Kasumi-1 (cell line): ENCODE results near the gene MAF.
A peak's percentile ranks its signal among the peaks of the same experiment; 100 is the strongest.

Experiments
- DNase-seq, 2 experiments: peaks; one replicate each; lab custom pipeline; 2025; lab: John Stamatoyannopoulos, UW

MAF gene

DNA sequence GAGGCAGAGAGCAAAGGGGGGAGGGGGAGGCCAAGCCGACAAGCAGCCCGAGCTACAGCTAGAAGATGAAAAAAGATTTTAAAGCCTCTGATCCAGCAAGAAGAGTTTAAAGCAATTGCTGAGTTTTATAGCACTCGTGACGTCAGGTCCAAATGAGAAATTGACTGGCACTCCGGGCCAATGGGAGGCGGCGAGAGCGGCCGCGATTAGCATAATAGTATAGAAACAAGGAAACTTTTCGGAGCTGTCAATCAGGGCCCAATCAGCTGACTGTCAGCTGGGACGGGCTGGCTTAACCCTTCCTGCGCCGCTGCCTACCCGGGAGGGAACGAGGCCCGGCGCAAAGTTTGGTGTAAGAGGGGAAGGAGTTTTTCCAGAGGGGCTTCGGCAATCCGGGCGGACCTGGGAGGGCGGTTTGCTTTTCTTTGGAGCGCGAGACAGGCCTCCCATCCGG lies at the start of gene MAF:
MAF (minus strand) TSS at position 100 of the 454 bp plus-strand sequence. CDS start 835 bp downstream, outside the sequence.
- DNase-seq = peak; percentile 60 to 69

DNA sequence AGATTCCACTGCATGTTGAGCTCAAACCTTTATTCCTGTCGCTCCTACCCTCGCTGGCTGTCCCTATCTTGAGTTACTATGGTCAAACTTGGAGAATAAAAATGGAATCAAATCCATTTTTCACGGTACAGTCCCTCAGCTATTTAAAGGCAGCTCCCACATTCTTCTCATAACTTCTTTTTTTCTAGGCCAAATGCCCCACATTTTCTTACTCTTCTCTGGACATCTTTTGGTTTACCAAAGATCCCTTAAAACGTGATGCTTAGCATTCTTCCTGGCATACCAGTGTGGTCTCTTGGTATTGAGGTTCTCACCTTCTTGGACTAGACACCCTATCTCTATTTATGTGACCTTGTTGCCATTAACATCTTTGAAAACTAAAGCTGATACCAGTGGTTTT lies 48.3 kb upstream of the MAF start:
- no peak for DNase-seq

DNA sequence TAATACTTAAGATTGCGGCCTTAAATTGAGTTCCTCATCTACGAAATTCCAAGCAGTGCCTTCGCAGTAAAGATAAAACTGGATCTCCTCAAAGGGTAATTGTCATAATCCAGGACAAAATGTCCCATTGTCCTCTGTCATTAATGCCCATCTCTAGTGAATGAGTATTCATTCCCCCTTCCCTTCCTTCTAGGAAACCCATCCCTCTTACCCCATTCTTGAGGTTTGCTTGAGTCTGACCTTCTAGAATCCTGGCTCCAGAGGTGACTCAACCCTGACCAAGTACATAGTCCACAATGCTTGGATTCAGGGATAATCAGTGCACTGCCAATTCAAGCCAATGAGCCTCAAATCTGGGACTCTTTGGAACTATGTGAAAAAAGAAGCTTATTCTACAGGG lies 47.0 kb upstream of the MAF start:
- no peak for DNase-seq

DNA sequence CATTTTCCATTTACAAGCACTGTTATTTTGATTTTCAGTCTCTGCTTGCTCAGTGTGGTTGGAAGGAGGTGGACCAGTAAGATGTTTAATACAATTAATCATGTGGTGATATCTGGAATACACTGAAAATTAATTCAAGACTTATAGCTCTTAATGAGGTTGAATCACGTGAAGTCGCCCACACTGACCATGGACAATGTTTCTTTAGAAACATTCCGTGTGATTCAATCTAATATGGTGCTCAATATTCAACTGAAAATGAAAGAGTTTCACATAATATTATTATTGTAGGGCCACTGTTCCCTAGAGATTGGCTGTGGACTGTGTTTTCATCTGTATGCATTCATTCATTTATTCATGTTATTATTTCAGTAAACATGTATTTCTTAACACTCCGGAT lies 45.2 kb upstream of the MAF start:
- DNase-seq = no peak

DNA sequence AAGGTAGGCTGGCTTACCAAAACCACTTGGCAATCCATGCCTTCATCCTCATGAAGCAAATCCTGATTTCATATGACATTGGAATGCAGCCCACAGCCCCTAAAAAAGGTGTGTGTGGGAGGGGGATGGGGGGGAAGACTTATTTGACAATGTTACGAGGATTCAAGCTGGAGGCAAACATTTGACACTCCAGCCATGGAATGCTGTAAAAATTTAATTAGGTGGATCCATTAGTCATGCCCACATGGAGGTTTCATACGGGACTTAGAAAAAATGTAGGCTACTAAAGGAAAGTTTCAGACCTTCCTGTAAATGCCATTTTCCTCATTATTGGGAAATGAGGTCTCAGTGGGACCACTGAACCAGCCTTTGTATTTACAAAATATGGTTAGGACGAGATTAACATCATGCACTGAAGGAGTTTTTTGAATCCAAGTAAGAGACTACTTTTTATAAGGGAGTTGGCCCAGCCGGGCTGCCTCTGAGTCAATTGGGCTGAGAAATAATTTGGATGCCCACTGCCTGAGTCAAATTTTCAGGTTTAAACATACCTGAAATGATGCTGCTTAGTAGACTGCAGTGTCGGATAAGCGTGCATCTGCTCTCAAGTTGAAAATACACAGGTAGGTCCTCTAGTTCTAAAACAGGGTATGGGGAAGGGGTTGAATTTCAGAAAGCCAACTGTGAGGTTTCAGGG lies 44.6 kb upstream of the MAF start:
- no peak for DNase-seq

DNA sequence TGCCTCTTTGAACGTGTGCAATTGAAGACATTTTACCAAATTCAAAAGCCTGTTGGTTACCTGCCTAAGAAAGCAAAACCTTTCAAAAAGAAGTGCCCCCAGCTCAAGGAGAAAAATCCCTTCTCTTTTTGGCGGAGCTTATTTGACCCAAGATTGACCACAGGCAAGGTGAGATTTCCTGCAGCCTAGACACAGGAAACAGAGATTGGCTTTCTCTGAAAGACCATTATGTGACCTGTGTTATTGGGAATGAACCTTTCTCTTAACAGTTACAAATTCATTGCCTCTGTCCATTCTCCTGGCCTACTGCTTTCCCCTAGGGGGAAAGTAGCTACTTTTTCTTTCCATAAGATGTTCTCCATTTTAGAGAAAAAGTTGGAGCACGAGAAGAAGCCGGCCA lies 42.1 kb upstream of the MAF start:
- DNase-seq = no peak

DNA sequence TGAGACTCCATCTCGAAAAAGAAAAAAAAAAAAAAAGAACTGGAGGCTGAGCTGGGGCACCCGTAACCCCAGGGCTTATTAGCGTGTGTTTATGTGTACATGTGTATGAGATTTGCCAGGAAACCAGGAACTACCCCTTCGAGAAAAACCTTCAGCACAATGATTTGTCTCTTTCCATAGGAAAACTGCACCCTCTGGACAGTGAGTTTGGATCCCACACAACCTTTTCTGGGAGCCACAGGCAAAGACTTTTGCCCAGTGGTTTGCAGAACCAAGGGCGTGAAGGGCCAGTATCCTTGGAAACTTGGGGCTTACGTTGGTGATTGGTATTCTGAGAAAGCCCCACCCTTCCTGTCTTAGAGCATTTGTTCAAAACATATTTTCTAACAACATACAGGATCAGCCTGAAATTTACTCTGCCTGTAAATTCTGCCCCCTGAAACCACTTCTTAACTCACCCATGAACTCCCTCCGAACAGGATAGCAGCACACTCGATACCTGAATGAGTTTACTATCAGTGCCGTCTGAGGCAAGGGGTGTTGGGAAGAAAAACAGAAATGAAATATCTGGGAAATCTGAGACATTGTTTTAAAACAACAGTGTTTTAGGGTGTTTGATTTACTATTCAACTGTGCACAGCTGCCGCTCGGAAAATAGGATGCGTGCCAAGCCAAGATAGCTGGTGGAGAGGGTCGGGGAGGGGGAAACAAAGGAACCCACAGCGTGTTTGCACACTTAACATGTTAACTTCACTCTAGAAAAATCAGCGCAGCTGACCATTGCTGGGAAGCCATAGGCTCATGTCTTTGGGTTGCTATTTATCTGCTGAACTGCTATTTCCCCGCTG lies 40.2 kb upstream of the MAF start:
- no peak for DNase-seq

DNA sequence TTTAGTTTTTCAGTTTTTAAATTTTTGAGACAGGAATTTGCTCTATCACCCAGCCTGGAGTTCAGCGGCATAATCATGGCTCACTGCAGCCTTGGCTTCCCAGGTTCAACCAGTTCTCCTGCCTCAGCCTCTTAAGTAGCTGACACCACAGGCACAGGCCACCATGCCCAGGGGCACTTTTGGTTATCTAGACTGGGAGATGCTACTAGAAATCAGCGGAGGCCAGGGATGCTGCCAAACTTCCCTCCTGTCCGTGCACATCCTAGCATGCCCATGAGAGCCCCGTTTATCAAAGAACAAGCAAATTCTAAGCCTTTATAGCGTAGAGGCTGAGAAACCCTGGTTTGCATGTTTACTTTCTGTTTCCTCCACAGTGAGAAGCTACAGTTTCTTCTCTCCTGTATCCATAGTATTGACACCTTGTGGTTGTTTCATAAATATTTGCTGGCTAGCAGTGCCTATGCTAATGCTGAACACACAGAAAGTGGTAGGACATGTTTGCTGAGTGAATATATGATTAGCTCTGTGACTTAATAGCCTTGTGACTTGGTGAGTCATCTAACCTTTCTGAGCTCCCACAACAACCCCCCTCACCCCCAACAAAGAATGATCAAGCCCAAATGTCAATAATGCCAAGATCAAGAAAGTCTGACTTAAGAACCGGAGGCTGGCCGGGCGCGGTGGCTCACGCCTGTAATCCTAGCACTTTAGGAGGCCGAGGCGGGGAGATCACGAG lies 39.2 kb upstream of the MAF start:
- DNase-seq = no peak

DNA sequence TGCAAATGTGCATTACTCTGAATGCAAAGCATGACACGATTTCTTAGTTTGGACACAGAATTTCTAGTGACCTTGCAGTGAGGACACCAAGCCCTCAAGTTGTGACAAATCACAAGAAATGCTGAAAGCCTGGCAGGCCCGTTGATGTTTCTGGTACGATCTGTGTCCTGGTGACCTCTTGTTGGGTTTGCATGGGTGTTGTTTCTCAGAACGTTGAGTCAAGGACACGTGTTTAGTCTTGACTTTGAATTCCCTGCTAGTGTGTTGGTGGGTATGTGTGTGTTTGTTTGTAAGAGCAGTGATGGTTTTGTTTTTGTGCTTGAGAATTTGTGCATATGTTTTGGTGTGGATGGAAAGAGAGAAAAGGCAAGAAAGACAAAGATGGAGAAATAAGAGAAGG lies 37.8 kb upstream of the MAF start:
- no peak for DNase-seq

DNA sequence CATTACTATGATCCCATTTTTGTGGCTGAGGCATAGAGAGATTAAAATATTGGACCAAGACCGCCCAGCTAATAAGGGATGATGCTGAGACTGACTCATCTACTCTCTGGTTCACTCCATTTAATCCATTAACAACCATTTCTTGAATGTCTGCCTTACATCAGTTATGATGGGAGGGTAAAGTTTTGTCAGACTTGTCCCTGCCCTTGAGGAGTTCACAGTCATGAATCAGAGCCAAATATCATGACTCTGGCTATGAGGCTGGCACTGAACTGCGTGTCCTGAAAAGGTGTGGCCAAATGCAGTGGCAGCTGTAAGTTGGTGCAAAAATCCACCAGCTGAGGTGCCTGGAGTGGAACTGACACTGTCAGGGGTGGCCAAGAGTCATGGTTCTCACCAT lies 35.0 kb upstream of the MAF start:
- no peak for DNase-seq

DNA sequence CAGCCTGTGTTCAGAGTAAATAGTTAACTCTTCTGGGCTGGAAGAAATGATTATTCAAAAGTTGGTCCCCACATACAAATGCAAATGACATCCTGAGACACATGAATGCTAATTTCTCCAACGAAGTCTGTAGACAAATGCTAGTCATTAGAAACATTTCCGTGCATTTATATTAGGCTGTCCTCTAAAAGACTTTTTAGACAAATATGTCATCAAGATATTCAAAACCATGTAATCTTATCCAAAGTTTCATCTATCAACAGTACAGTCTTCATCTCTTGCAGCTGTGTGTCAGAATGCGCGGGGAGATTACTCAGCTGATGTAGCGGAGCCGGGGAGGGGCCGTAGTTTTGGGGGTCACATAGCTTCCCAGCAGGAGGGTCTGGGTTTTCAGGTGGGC lies 33.8 kb upstream of the MAF start:
- no peak for DNase-seq

DNA sequence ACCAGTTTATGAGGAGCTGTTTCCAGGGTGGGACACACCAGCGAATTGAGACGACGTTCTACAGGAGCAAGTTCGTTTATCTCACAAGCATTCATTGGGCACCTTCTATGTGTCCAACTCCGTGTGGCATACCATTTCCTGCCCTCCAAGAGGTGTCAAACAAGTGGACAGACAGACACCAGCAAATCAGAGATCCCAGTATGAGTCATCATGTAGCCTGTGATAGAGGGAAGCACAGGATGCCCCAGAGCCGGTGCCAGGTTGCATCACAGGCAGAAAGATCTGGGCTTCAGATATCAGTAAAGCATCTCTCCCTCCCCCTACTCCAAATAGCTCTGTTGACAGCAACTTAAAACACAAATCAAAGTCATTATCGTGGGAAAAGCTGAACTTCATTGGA lies 31.8 kb upstream of the MAF start:
- no peak for DNase-seq

DNA sequence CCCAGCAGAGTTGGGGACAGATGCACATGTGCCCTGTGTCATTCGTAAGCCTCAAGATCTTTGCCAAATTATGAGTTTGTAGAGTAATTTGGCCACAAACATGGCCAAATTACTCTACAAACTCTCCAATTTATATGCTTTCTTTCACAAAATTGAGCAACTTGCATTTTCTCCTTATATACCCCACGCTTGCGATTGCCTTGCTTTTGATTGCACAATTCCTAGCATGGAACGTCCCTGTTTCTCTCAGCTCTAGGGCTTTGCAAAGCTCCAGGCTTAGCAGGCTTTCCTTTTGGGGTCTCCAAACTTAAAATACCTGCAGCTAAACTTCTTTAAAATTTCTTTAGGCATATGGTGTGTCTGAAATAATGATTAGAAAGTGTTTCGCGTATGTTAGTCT lies 28.5 kb upstream of the MAF start:
- no peak for DNase-seq

DNA sequence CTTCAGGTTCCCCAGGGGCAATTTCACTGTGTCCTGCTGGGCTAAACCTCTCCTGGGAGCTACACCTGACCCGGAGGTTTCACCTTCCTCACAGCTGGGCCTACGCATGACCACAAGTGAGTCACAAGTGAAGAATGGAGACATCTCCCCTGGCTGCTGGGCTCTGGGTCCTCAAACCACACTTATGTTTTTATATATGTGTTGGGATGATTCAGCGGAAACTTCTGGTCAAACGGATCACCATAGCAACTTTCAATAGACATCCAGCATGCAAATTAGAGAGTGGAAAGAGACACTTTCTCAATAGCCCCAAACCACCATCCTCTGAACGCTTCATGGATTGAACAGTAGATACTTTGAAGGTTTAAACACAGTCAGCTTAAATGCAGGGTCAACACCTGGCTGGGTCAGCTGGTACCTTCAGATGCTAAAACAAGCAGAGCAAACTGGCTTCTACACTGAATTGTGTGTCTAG lies 28.0 kb upstream of the MAF start:
- DNase-seq = no peak

DNA sequence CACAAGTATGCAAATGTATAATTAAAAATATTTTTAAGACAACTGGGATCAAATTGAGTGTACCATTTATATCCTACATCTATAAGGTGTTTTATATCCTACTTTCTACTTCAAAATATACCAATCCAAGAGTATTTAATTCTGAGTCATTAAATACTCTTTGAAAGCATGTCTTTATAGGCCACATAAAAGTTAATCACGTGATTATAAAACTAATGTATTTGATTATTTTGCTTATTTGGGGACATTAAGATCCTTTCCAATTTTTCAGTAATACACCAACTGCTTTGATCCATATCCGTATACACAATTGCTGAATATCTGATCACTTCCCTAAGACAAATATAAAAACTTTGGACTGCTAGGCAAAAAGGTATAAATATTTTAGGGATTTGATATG lies 26.6 kb upstream of the MAF start:
- no peak for DNase-seq

DNA sequence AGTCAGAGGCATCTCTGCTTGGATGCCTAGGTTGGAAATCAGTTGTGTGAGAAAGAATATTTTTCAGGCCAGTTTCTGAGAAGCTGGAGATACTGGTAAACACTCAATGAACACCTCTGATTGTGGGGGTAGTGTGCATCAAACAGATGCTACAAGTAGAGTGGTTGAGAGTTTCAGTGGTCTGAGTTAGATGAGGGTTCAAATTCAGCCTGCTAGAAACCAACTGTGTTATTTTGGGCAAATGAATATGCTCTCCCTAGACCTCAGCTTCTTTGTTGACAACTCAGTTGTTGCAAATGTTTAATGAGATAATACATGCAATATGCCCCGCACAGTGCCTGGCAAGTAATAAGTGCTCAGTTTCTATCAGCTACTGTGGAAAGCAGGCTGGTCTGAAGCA lies 25.2 kb upstream of the MAF start:
- no peak for DNase-seq

DNA sequence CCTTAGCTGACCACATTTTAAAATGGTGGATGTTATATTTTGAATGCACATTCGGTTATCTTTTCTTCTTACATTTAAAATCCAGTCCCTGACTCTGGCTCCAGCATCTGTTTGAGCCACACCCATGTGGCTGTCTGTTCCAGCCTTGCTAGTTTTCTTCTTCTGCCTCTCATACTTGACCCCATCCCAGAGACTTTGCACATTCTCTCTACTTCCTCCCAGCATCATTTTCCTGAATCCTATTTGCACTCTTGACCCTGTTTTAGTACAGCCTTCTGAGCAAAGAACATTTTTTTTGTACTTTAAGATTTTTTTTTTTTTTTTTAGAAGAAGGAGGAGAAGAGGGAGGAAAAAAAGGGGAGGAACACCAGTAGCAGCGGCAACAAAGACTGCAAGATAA lies 23.3 kb upstream of the MAF start:
- no peak for DNase-seq

DNA sequence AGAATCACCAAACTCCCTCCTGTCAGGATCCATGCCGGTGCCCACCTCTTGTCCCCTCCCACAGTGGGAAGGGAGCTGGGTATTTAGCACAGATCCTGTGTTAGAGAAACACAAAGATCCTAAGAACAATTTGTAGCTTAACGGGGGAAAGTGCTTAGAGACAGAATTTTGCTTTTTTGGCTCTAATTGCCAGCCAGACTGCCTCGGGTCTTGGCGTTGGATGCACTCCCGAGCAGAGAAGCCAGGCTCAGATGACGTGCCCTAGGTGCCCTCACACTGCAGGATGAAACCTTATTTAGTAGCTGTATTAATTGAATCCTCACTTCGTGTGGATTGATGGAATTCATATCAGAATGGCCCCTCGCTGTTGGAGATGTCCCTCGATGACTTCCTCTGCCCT lies 22.5 kb upstream of the MAF start:
- DNase-seq = no peak

DNA sequence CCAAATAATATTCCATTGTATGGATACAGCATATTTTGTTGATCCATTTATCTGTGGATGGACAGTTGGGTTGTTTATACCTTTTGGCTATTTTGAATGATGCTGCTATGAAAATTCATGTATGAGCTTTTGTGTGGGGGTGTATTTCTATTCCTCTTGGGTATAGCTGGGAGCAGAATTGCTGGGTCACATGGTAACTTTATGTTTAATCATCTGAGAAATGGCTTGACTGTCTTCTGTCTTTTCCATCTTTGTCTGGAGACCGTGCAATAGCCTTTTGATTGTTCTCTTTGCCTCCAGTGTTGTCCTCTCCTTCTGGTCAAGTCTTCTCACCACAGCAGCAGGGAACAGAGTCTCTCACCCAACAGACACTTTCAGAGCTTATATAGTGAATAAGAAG lies 20.5 kb upstream of the MAF start:
- DNase-seq = no peak

DNA sequence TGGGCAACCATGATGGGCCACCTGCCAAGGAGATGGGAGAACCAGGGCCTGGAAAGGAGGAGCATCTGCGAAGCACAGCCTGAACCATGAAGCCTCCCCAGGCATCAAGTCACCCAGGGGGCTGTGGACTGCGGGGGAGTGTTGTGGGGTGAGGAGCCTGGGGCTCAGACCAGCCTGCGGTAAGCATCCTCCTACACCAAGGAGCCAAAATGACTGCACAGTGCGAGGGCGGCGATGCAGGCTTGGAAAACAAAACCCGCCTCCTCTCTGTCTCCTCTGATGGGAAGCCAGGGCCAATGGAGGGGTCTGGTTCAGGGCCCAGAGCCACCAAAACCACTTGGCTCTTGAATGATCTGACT lies 18.1 kb upstream of the MAF start:
- no peak for DNase-seq

DNA sequence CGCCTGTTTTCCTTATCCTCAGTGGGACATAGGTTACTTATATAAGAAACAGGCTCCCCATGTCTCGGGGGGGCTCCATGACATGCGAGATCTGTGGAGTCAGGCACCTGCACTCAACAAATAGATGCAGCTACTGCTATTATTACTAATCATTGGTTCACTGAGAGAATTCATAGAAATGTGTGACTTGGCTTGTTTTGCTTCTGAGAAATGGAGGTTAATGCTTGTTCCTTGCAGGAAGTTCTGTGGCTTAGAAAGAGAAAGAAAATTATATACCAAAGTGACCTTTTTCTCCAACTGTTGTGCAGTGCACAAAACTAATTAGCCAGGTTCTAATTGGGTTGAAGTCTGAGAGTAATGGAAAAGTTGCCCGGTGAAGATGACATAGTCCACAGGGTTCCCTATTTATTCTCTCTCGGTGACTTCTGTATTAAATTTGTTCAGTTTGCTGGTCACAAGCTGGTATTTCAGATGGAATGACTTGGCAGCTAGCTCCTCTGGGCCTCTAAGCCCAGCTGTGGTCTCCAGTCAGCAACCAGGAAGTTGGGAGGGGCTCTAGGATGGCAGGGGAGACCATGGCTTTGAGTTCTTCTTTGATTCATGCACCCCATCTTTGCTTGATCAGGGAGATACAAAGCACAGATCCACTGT lies 17.6 kb upstream of the MAF start:
- DNase-seq = no peak

DNA sequence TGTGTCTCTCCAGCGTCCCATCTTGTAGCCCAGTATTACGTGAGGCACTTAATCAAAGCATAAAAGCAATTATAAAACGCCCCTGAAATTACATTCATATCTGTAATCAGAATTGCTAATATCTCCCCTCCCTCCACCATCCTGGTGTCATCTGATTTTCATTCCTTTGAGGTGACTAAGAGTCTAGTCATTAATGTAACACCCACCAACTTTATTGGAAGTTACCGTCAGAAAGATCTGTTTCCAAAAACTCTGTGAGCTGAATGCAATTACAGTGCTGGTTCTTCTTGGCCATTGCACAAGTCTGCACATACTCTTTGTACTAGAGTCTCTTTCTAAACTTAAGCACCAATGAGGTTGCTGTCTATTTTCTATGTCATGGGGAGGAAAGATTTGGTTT lies 12.5 kb upstream of the MAF start:
- DNase-seq = no peak
